GM21381 (cell line): ENCODE results near the gene OBSCN.

Experiments used
- ATAC-seq: cut with Tn5 transposase; IDR thresholded peaks from one replicate; pipeline ENCODE4 v1.9.1; 2021; ENCODE audit warnings: mild to moderate bottlenecking, moderate library complexity; ENCODE audit not compliant: unreplicated experiment

OBSCN gene

GRCh38 chr1:228374711-228375577 is 167.1 kb downstream of the OBSCN start:
- ATAC-seq = no peak

- ATAC-seq = no peak
These were observed 167.9 kb downstream of the OBSCN start for GRCh38 chr1:228375578-228376261.

GRCh38 chr1:228376262-228376628 is 168.4 kb downstream of the OBSCN start:
- no peak for ATAC-seq

- ATAC-seq = no peak
These were observed 169.1 kb downstream of the OBSCN start for GRCh38 chr1:228376651-228377631.

- no peak for ATAC-seq
These were observed 169.8 kb downstream of the OBSCN start for GRCh38 chr1:228377664-228378089.

- no peak for ATAC-seq
These were observed 170.4 kb downstream of the OBSCN start for GRCh38 chr1:228378090-228378872.

GRCh38 chr1:228378873-228379460 is 171.1 kb downstream of the OBSCN start:
- ATAC-seq = no peak

GRCh38 chr1:228379666-228380065 is 171.8 kb downstream of the OBSCN start:
- no peak for ATAC-seq

GRCh38 chr1:228381356-228381755 is 173.5 kb downstream of the OBSCN start:
- no peak for ATAC-seq

- ATAC-seq = no peak
These were observed 175.9 kb downstream of the OBSCN start for GRCh38 chr1:228383773-228384172.

- ATAC-seq = no peak
These were observed 177.4 kb downstream of the OBSCN start for GRCh38 chr1:228385232-228385631.

- no peak for ATAC-seq
These were observed 179.5 kb downstream of the OBSCN start for GRCh38 chr1:228387321-228387720.

- ATAC-seq = no peak
These were observed 182.8 kb downstream of the OBSCN start for GRCh38 chr1:228390649-228391048.

- ATAC-seq = no peak
These were observed 183.7 kb downstream of the OBSCN start for GRCh38 chr1:228391411-228392020.

GRCh38 chr1:228392111-228392936 is 184.5 kb downstream of the OBSCN start:
- no peak for ATAC-seq

GRCh38 chr1:228393268-228393701 is 185.4 kb downstream of the OBSCN start:
- no peak for ATAC-seq

GRCh38 chr1:228393811-228394570 is 186.1 kb downstream of the OBSCN start:
- no peak for ATAC-seq
